GM18520 (cell line): ENCODE measurements around the gene CELA1.
"Not testable (repeated sequence)": the region's sequence is repeated elsewhere in the genome, so short reads cannot be mapped to it uniquely, and the experiment has no call there.

Experiments used
- ATAC-seq: cut with Tn5 transposase; IDR thresholded peaks from one replicate; pipeline ENCODE4 v1.9.1; 2021; ENCODE audit not compliant: unreplicated experiment

The CELA1 gene

GRCh38 chr12:51318846-51319599 lies 27.5 kb downstream of the CELA1 start:
- no peak for ATAC-seq

GRCh38 chr12:51318057-51318806 lies 28.2 kb downstream of the CELA1 start:
- not testable (repeated sequence) for ATAC-seq

GRCh38 chr12:51311389-51311788 lies 35.1 kb downstream of the CELA1 start:
- no peak for ATAC-seq

- no peak for ATAC-seq
Measured at GRCh38 chr12:51307655-51308593, 38.6 kb downstream of the CELA1 start.

GRCh38 chr12:51306507-51306906 lies 40.0 kb downstream of the CELA1 start:
- ATAC-seq, result no peak

- not testable (repeated sequence) for ATAC-seq
Measured at GRCh38 chr12:51300768-51301167, 45.7 kb downstream of the CELA1 start.

- ATAC-seq, result no peak
Measured at GRCh38 chr12:51295651-51296050, 50.8 kb downstream of the CELA1 start.

- ATAC-seq, result not testable (repeated sequence)
Measured at GRCh38 chr12:51294097-51294496, 52.4 kb downstream of the CELA1 start.

GRCh38 chr12:51293696-51294095 lies 52.8 kb downstream of the CELA1 start:
- ATAC-seq, result no peak

GRCh38 chr12:51291603-51292513 lies 54.6 kb downstream of the CELA1 start:
- ATAC-seq, result not testable (repeated sequence)

GRCh38 chr12:51285843-51286242 lies 60.6 kb downstream of the CELA1 start:
- no peak for ATAC-seq

- ATAC-seq, result no peak
Measured at GRCh38 chr12:51281202-51281924, 65.1 kb downstream of the CELA1 start.
